ENCODE measurements around the gene HOATZ.

HOATZ gene

GRCh38 chr11:111514216-111515031 lies at the start of gene HOATZ:
HOATZ (plus strand) TSS chr11:111514778; CDS start chr11:111514785, 7 bp downstream.
- DNase-seq: peak in 1 of 2 donors; percentile 28

GRCh38 chr11:111465400-111465799 lies 49.2 kb upstream of the HOATZ start:
- DNase-seq: no peak

- DNase-seq: no peak
These were observed 48.0 kb upstream of the HOATZ start for GRCh38 chr11:111466615-111467014.

- DNase-seq: no peak
These were observed 45.4 kb upstream of the HOATZ start for GRCh38 chr11:111469200-111469599.

- DNase-seq: no peak
These were observed 42.4 kb upstream of the HOATZ start for GRCh38 chr11:111472228-111472627.

GRCh38 chr11:111474432-111474831 lies 40.1 kb upstream of the HOATZ start:
- no peak for DNase-seq

- no peak for DNase-seq
These were observed 38.2 kb upstream of the HOATZ start for GRCh38 chr11:111476366-111476765.

GRCh38 chr11:111476956-111477355 lies 37.6 kb upstream of the HOATZ start:
- DNase-seq: no peak

GRCh38 chr11:111477898-111478297 lies 36.7 kb upstream of the HOATZ start:
- no peak for DNase-seq

GRCh38 chr11:111479666-111480065 lies 34.9 kb upstream of the HOATZ start:
- DNase-seq: no peak

GRCh38 chr11:111483431-111483830 lies 31.1 kb upstream of the HOATZ start:
- DNase-seq: no peak

GRCh38 chr11:111490496-111490895 lies 24.1 kb upstream of the HOATZ start:
- no peak for DNase-seq

- no peak for DNase-seq
These were observed 20.5 kb upstream of the HOATZ start for GRCh38 chr11:111494040-111494439.

GRCh38 chr11:111499483-111499882 lies 15.1 kb upstream of the HOATZ start:
- no peak for DNase-seq

GRCh38 chr11:111500481-111500880 lies 14.1 kb upstream of the HOATZ start:
- DNase-seq: no peak

GRCh38 chr11:111502611-111503010 lies 12.0 kb upstream of the HOATZ start:
- DNase-seq: no peak

GRCh38 chr11:111510311-111510710 lies 4.3 kb upstream of the HOATZ start:
- no peak for DNase-seq

GRCh38 chr11:111512296-111513239 lies 2.0 kb upstream of the HOATZ start, which contains the start of gene BTG4:
BTG4 (minus strand) TSS chr11:111512386; CDS start chr11:111498776, 13,610 bp downstream.
- peak in 1 of 2 donors; percentile 46 for DNase-seq

GRCh38 chr11:111513240-111513605 lies 1.4 kb upstream of the HOATZ start:
- no peak for DNase-seq

GRCh38 chr11:111515591-111515990 lies 1.0 kb downstream of the HOATZ start:
- DNase-seq: no peak

- no peak for DNase-seq
These were observed 4.1 kb downstream of the HOATZ start for GRCh38 chr11:111518668-111519067.

GRCh38 chr11:111520560-111520959 lies 6.0 kb downstream of the HOATZ start:
- DNase-seq: no peak

- DNase-seq: no peak
These were observed 6.6 kb downstream of the HOATZ start for GRCh38 chr11:111521135-111521534.

GRCh38 chr11:111522426-111522825 lies 7.8 kb downstream of the HOATZ start:
- DNase-seq: no peak
